Suprapubic skin (tissue), 4 donors: ENCODE results near the gene GALNT6. TPM values are rescaled to one million over a fixed set of nuclear protein-coding genes. Genes with fewer than 3 reads are reported as not detected.

Source experiments
- DNase-seq, 2 donors: peaks; one replicate each; pipeline ENCODE4 v3.0.0-alpha.2; 2019; ENCODE audit warnings: low spot score in 2 of 2
- H3K27ac ChIP-seq: fragments of 200-600 bp; sonication (generic); one replicate; pipeline ENCODE4 v1.5.1; 2019
- H3K27me3 ChIP-seq: fragments of 200-600 bp; sonication (generic); one replicate; pipeline ENCODE4 v1.5.1; 2019
- H3K36me3 ChIP-seq: fragments of 200-600 bp; sonication (generic); one replicate; pipeline ENCODE4 v1.5.1; 2019
- H3K4me1 ChIP-seq: fragments of 200-600 bp; sonication (generic); one replicate; pipeline ENCODE4 v1.5.1; 2019
- H3K4me3 ChIP-seq: fragments of 200-600 bp; sonication (generic); one replicate; pipeline ENCODE4 v1.5.1; 2019; ENCODE audit warnings: mild to moderate bottlenecking
- H3K9me3 ChIP-seq: fragments of 200-600 bp; sonication (generic); one replicate; pipeline ENCODE4 v1.5.1; 2019
- CTCF ChIP-seq, 2 donors: fragments of 200-600 bp in 1 of 2; fragments of 450-650 bp in 1 of 2; sonication (generic) in 1 of 2; IDR thresholded peaks; one replicate each; pipeline ENCODE4 v1.5.1; 2016 to 2019; ENCODE audit warnings: antibody characterized with exemption in 2 of 2, mild to moderate bottlenecking in 1 of 2, moderate library complexity in 1 of 2
- EP300 ChIP-seq: sonication (generic); formaldehyde crosslinking; IDR thresholded peaks from one replicate; pipeline ENCODE4 v1.6.1; 2017; ENCODE audit warnings: antibody characterized with exemption
- POLR2A ChIP-seq, 2 donors: fragments of 450-650 bp; IDR thresholded peaks; one replicate each; pipeline ENCODE4 v1.6.1; 2017; ENCODE audit warnings: antibody characterized with exemption in 2 of 2, mild to moderate bottlenecking in 2 of 2, moderate library complexity in 2 of 2
- POLR2AphosphoS5 ChIP-seq, 3 donors: sonication (generic); formaldehyde crosslinking; IDR thresholded peaks; one replicate each; pipeline ENCODE4 v1.6.1; 2017; ENCODE audit warnings: antibody characterized with exemption in 3 of 3
- WGBS: methylation state at CpG from one replicate; pipeline ENCODE4 v1.1.5; 2018; 5-methylcytosine and 5-hydroxymethylcytosine counted together
- total RNA-seq, 4 donors: library from RNA; depleted of rRNA; stranded (reverse); fragments of >200 nt; gene quantifications; one replicate each; pipeline ENCODE4 v1.1.0, GENCODE V29; 2016

The GALNT6 gene
- total RNA-seq, 4 donors from 2014 or later = 2.0 to 33.8 (median 8.8) TPM

- TF ChIP-seq POLR2A (IDR thresholded peaks at IDR 0.05) = no peak
- TF ChIP-seq POLR2AphosphoS5 (IDR thresholded peaks at IDR 0.05) = no peak
- no peak for TF ChIP-seq CTCF (IDR thresholded peaks at IDR 0.05)
- no peak for TF ChIP-seq EP300
- no peak for DNase-seq
Observed at GRCh38 chr12:51378749-51379148, 12.5 kb downstream of the GALNT6 start.

GRCh38 chr12:51377099-51377984 lies 13.9 kb downstream of the GALNT6 start:
- peaks cover 5% of the 10 kb centered on the region for H3K4me1 ChIP-seq
- WGBS = 81% methylated on average over 4 of the region's 11 CpGs
- H3K36me3 ChIP-seq = peaks cover 3% of the 10 kb centered on the region

More at GRCh38 chr12:51378749-51379148, 12.5 kb downstream of the GALNT6 start:
- H3K27ac ChIP-seq = no peak overlapping the region
- H3K4me1 ChIP-seq = peaks cover 5% of the 10 kb centered on the region
- H3K4me3 ChIP-seq = no peak overlapping the region
- peaks cover 3% of the 10 kb centered on the region for H3K36me3 ChIP-seq
- 93% methylated on average over 2 of the region's 2 CpGs for WGBS
- no peaks in the 10 kb centered on the region for H3K27me3 ChIP-seq
- no peaks in the 10 kb centered on the region for H3K9me3 ChIP-seq

GRCh38 chr12:51374856-51375255 lies 16.4 kb downstream of the GALNT6 start:
- TF ChIP-seq CTCF (IDR thresholded peaks at IDR 0.05) (no peak), POLR2A (IDR thresholded peaks at IDR 0.05) (no peak), EP300 (no peak), POLR2AphosphoS5 (IDR thresholded peaks at IDR 0.05) (no peak)
- H3K4me1 ChIP-seq = peaks cover 11% of the 10 kb centered on the region
- WGBS = 66% methylated on average over 5 of the region's 5 CpGs
- no peak overlapping the region for H3K4me3 ChIP-seq
- H3K27ac ChIP-seq = no peak overlapping the region
- DNase-seq = no peak
- H3K27me3 ChIP-seq = no peaks in the 10 kb centered on the region
- no peaks in the 10 kb centered on the region for H3K9me3 ChIP-seq
- H3K36me3 ChIP-seq = peaks cover 3% of the 10 kb centered on the region

More at GRCh38 chr12:51377099-51377984, 13.9 kb downstream of the GALNT6 start:
- DNase-seq = no peak
- H3K27me3 ChIP-seq = no peaks in the 10 kb centered on the region
- no peak overlapping the region for H3K4me3 ChIP-seq
- H3K9me3 ChIP-seq = no peaks in the 10 kb centered on the region
- no peak overlapping the region for H3K27ac ChIP-seq
- TF ChIP-seq EP300 (no peak), POLR2A (IDR thresholded peaks at IDR 0.05) (no peak), POLR2AphosphoS5 (IDR thresholded peaks at IDR 0.05) (no peak), CTCF (IDR thresholded peaks at IDR 0.05) (no peak)

- H3K27me3 ChIP-seq = no peaks in the 10 kb centered on the region
- peaks cover 11% of the 10 kb centered on the region for H3K4me1 ChIP-seq
- H3K4me3 ChIP-seq = no peak overlapping the region
- no peak for DNase-seq
- no peak overlapping the region for H3K27ac ChIP-seq
- H3K36me3 ChIP-seq = no peaks in the 10 kb centered on the region
- TF ChIP-seq CTCF (IDR thresholded peaks at IDR 0.05) = no peak
- no peak for TF ChIP-seq EP300
- no peak for TF ChIP-seq POLR2A (IDR thresholded peaks at IDR 0.05)
- no peak for TF ChIP-seq POLR2AphosphoS5 (IDR thresholded peaks at IDR 0.05)
- no peaks in the 10 kb centered on the region for H3K9me3 ChIP-seq
- 100% methylated on average over 2 of the region's 2 CpGs for WGBS
Observed at GRCh38 chr12:51374361-51374760, 16.8 kb downstream of the GALNT6 start.

GRCh38 chr12:51373187-51373586 lies 18.0 kb downstream of the GALNT6 start:
- Histone ChIP-seq H3K4me1 (peaks cover 14% of the 10 kb centered on the region), H3K27me3 (no peaks in the 10 kb centered on the region), H3K9me3 (no peaks in the 10 kb centered on the region), H3K36me3 (no peaks in the 10 kb centered on the region), H3K27ac (no peak overlapping the region), H3K4me3 (no peak overlapping the region)
- WGBS = 82% methylated on average over 3 of the region's 3 CpGs
- TF ChIP-seq POLR2AphosphoS5 (IDR thresholded peaks at IDR 0.05) = no peak
- TF ChIP-seq EP300 = no peak
- no peak for DNase-seq
